ENCODE measurements around the gene RASA4. TPM values are rescaled to one million over a fixed set of nuclear protein-coding genes. Genes with fewer than 3 reads are reported as not detected.

RASA4 gene
- 1.4 and 13.7 TPM in 2 replicates for total RNA-seq

GRCh38 chr7:102616507-102617125, at the start of gene RASA4:
TSS of gene RASA4 (minus strand) at chr7:102616756. CDS start at chr7:102616689, 67 bp downstream.

GRCh38 chr7:102649924-102650323, 33.4 kb upstream of the RASA4 start, which contains the start of gene SPDYE2B:
TSS of gene SPDYE2B (plus strand) at chr7:102650319. CDS start at chr7:102652349, 2,030 bp downstream.

GRCh38 chr7:102642691-102643090, 26.1 kb upstream of the RASA4 start, which contains the start of gene UPK3BL1:
TSS of gene UPK3BL1 (minus strand) at chr7:102642791. CDS start at chr7:102642741, 50 bp downstream.

GRCh38 chr7:102572261-102573239, 44.0 kb downstream of the RASA4 start, which contains the start of gene POLR2J3:
TSS of gene POLR2J3 (minus strand) at chr7:102572583. CDS start at chr7:102572521, 62 bp downstream.

GRCh38 chr7:102550808-102551422, 65.6 kb downstream of the RASA4 start, which contains the start of gene SPDYE2:
TSS of gene SPDYE2 (plus strand) at chr7:102551226. CDS start at chr7:102553256, 2,030 bp downstream.

GRCh38 chr7:102543596-102543995, 73.0 kb downstream of the RASA4 start, which contains the start of gene UPK3BL2:
TSS of gene UPK3BL2 (minus strand) at chr7:102543696. CDS start at chr7:102543636, 60 bp downstream.

Small RNAs within 50 kb of the gene (small RNA-seq; reads per million reads assigned to genes)
- gene UPK3BL1 = not detected

Other genes with a start within 250 kb of the RASA4 start
- 15.3 and 17.7 TPM in 2 replicates for gene PRKRIP1, start 220.4 kb downstream of the RASA4 start, total RNA-seq
- 15.7 and 20.1 TPM in 2 replicates for gene ORAI2, start 183.2 kb downstream of the RASA4 start, total RNA-seq
- gene ALKBH4, start 151.9 kb downstream of the RASA4 start, total RNA-seq = 12.1 and 19.6 TPM in 2 replicates
- 17.7 and 20.8 TPM in 2 replicates for gene LRWD1, start 151.8 kb downstream of the RASA4 start, total RNA-seq
- gene POLR2J, start 137.8 kb downstream of the RASA4 start, total RNA-seq = 25.5 and 28.5 TPM in 2 replicates
- 0.65 and 2.0 TPM in 2 replicates for gene RASA4B, start 99.0 kb downstream of the RASA4 start, total RNA-seq
- 12.2 and 20.2 TPM in 2 replicates for gene UPK3BL2, start 73.1 kb downstream of the RASA4 start, total RNA-seq
- gene SPDYE2, start 65.5 kb downstream of the RASA4 start, total RNA-seq = not detected in 2 replicates
- gene POLR2J3, start 44.2 kb downstream of the RASA4 start, total RNA-seq = 27.9 and 60.4 TPM in 2 replicates
- gene UPK3BL1, start 26.0 kb upstream of the RASA4 start, total RNA-seq = 37.7 and 56.5 TPM in 2 replicates
- not detected in 2 replicates for gene SPDYE2B, start 33.6 kb upstream of the RASA4 start, total RNA-seq
- 2.8 and 6.7 TPM in 2 replicates for gene POLR2J2, start 54.9 kb upstream of the RASA4 start, total RNA-seq
- 15.4 and 16.1 TPM in 2 replicates for gene FAM185A, start 132.2 kb upstream of the RASA4 start, total RNA-seq

Measured in placental epithelial cell (primary cell).